HG03196 (cell line): ENCODE measurements around the gene TNFRSF19.

Experiments
- ATAC-seq: cut with Tn5 transposase; IDR thresholded peaks from one replicate; pipeline ENCODE4 v1.9.1; 2021; ENCODE audit not compliant: unreplicated experiment

Gene TNFRSF19

GRCh38 chr13:23714672-23715071, 144.5 kb downstream of the TNFRSF19 start:
- ATAC-seq = no peak

- no peak for ATAC-seq
Observed at GRCh38 chr13:23715092-23715761, 145.0 kb downstream of the TNFRSF19 start.

- no peak for ATAC-seq
Observed at GRCh38 chr13:23715762-23716235, 145.6 kb downstream of the TNFRSF19 start.

- no peak for ATAC-seq
Observed at GRCh38 chr13:23716401-23716800, 146.2 kb downstream of the TNFRSF19 start.

- ATAC-seq = no peak
Observed at GRCh38 chr13:23718996-23719395, 148.8 kb downstream of the TNFRSF19 start.

- no peak for ATAC-seq
Observed at GRCh38 chr13:23722726-23723453, 152.7 kb downstream of the TNFRSF19 start.

GRCh38 chr13:23723471-23723870, 153.3 kb downstream of the TNFRSF19 start:
- ATAC-seq = no peak

- ATAC-seq = no peak
Observed at GRCh38 chr13:23724196-23724970, 154.2 kb downstream of the TNFRSF19 start.
